Endothelial cell (in vitro differentiated cells): Measurements from ENCODE around the gene BCOR. TPM values are rescaled to one million over a fixed set of nuclear protein-coding genes. Genes with fewer than 3 reads are reported as not detected.

ENCODE experiments used
- DNase-seq: peaks from one replicate; pipeline ENCODE4 v3.0.0; 2021; ENCODE audit warnings: low spot score
- H3K27ac Mint-ChIP-seq: one replicate; pipeline ENCODE4 v1.8.0; 2021; ENCODE audit warnings: mixed read lengths, inconsistent platforms; ENCODE audit not compliant: unreplicated experiment
- H3K27me3 Mint-ChIP-seq: one replicate; pipeline ENCODE4 v1.8.0; 2021; ENCODE audit warnings: mild to moderate bottlenecking, moderate library complexity, mixed read lengths, inconsistent platforms; ENCODE audit not compliant: unreplicated experiment
- H3K36me3 Mint-ChIP-seq: one replicate; pipeline ENCODE4 v1.8.0; 2021; ENCODE audit warnings: mild to moderate bottlenecking, low read depth, mixed read lengths, inconsistent platforms; ENCODE audit not compliant: unreplicated experiment
- H3K4me1 Mint-ChIP-seq: one replicate; pipeline ENCODE4 v1.8.0; 2021; ENCODE audit warnings: mild to moderate bottlenecking, mixed read lengths, inconsistent platforms; ENCODE audit not compliant: unreplicated experiment
- H3K4me3 Mint-ChIP-seq: one replicate; pipeline ENCODE4 v1.8.0; 2021; ENCODE audit warnings: mild to moderate bottlenecking, mixed read lengths, inconsistent platforms; ENCODE audit not compliant: unreplicated experiment
- H3K9me3 Mint-ChIP-seq: one replicate; pipeline ENCODE4 v1.8.0; 2021; ENCODE audit warnings: mixed read lengths, inconsistent platforms; ENCODE audit not compliant: unreplicated experiment
- CTCF ChIP-seq: fragments of 200-600 bp; sonication (generic); IDR thresholded peaks from one replicate; pipeline ENCODE4 v1.5.0; 2021; ENCODE audit warnings: antibody characterized with exemption; ENCODE audit not compliant: unreplicated experiment
- total RNA-seq: library from RNA; stranded (reverse); fragmentation: NEBNext Ultra II Directional; extraction: Animal tissue kit (Norgen Biotek cat#: 25700); gene quantifications from one replicate; pipeline ENCODE4 v1.2.1, GENCODE V29; 2021; ENCODE audit not compliant: unreplicated experiment

BCOR gene
- total RNA-seq, 1 donor from 2014 or later = 34.5 TPM

- DNase-seq = no peak
- Mint-ChIP-seq H3K27me3 (peaks cover 1% of the 10 kb centered on the region), H3K9me3 (no peaks in the 10 kb centered on the region), H3K4me1 (peaks cover 4% of the 10 kb centered on the region), H3K36me3 (peaks cover 4% of the 10 kb centered on the region), H3K27ac (no peak overlapping the region), H3K4me3 (no peak overlapping the region)
- TF ChIP-seq CTCF = no peak
These were observed 20.8 kb downstream of the BCOR start for GRCh38 chrX:40076750-40077575.

GRCh38 chrX:40074959-40075332 is 22.8 kb downstream of the BCOR start:
- peaks cover 10% of the 10 kb centered on the region for H3K36me3 Mint-ChIP-seq
- H3K27me3 Mint-ChIP-seq = peaks cover 1% of the 10 kb centered on the region
- H3K4me3 Mint-ChIP-seq = no peak overlapping the region
- no peaks in the 10 kb centered on the region for H3K9me3 Mint-ChIP-seq
- no peak overlapping the region for H3K27ac Mint-ChIP-seq
- no peak for DNase-seq
- TF ChIP-seq CTCF = no peak
- peaks cover 4% of the 10 kb centered on the region for H3K4me1 Mint-ChIP-seq

GRCh38 chrX:40074080-40074958 is 23.4 kb downstream of the BCOR start:
- H3K4me1 Mint-ChIP-seq = peaks cover 3% of the 10 kb centered on the region
- peaks cover 11% of the 10 kb centered on the region for H3K36me3 Mint-ChIP-seq
- H3K9me3 Mint-ChIP-seq = no peaks in the 10 kb centered on the region
- no peak overlapping the region for H3K27ac Mint-ChIP-seq
- no peak for DNase-seq
- no peak for TF ChIP-seq CTCF
- H3K4me3 Mint-ChIP-seq = no peak overlapping the region
- H3K27me3 Mint-ChIP-seq = peaks cover 1% of the 10 kb centered on the region

GRCh38 chrX:40073439-40074054 is 24.2 kb downstream of the BCOR start:
- H3K9me3 Mint-ChIP-seq = no peaks in the 10 kb centered on the region
- no peak for DNase-seq
- H3K36me3 Mint-ChIP-seq = peaks cover 11% of the 10 kb centered on the region
- no peak overlapping the region for H3K27ac Mint-ChIP-seq
- peaks cover 1% of the 10 kb centered on the region for H3K27me3 Mint-ChIP-seq
- no peaks in the 10 kb centered on the region for H3K4me1 Mint-ChIP-seq
- no peak overlapping the region for H3K4me3 Mint-ChIP-seq
- TF ChIP-seq CTCF = no peak
